NOMO-1 treated with DMSO at 0.1 percent for 48 hours (cell line): Measurements from ENCODE around the gene PWWP2B.
"Not testable (repeated sequence)": the region's sequence is repeated elsewhere in the genome, so short reads cannot be mapped to it uniquely, and the experiment has no call there.

ENCODE experiments used
- DNase-seq: peaks from one replicate; lab custom pipeline; 2025; ENCODE audit not compliant: unreplicated experiment; lab: John Stamatoyannopoulos, UW

PWWP2B gene

GRCh38 chr10:132379026-132379425, 18.0 kb upstream of the PWWP2B start:
- DNase-seq = not testable (repeated sequence)

GRCh38 chr10:132380986-132381385, 16.0 kb upstream of the PWWP2B start:
- not testable (repeated sequence) for DNase-seq

- DNase-seq = no peak
These were observed 15.3 kb upstream of the PWWP2B start for GRCh38 chr10:132381741-132382140.

GRCh38 chr10:132382231-132382922, 14.6 kb upstream of the PWWP2B start:
- peak; percentile 20 for DNase-seq

- peak; percentile 37 for DNase-seq
These were observed 13.9 kb upstream of the PWWP2B start for GRCh38 chr10:132383101-132383500.

GRCh38 chr10:132383751-132384196, 13.2 kb upstream of the PWWP2B start:
- no peak for DNase-seq

GRCh38 chr10:132384618-132385388, 12.2 kb upstream of the PWWP2B start:
- no peak for DNase-seq

GRCh38 chr10:132385389-132385667, 11.7 kb upstream of the PWWP2B start:
- peak; percentile 67 for DNase-seq

- DNase-seq = no peak
These were observed 11.1 kb upstream of the PWWP2B start for GRCh38 chr10:132385721-132386418.

GRCh38 chr10:132386419-132386831, 10.6 kb upstream of the PWWP2B start:
- no peak for DNase-seq

GRCh38 chr10:132386896-132387295, 10.1 kb upstream of the PWWP2B start:
- not testable (repeated sequence) for DNase-seq

GRCh38 chr10:132387764-132388210, 9.2 kb upstream of the PWWP2B start:
- DNase-seq = peak; percentile 63

GRCh38 chr10:132388891-132389432, 8.0 kb upstream of the PWWP2B start:
- DNase-seq = no peak

- no peak for DNase-seq
These were observed 7.4 kb upstream of the PWWP2B start for GRCh38 chr10:132389433-132390169.

GRCh38 chr10:132390170-132390920, 6.7 kb upstream of the PWWP2B start:
- no peak for DNase-seq

GRCh38 chr10:132390921-132391675, 5.9 kb upstream of the PWWP2B start:
- no peak for DNase-seq

GRCh38 chr10:132391676-132392020, 5.4 kb upstream of the PWWP2B start:
- DNase-seq = no peak

GRCh38 chr10:132392184-132392800, 4.7 kb upstream of the PWWP2B start:
- DNase-seq = no peak
